Tibial nerve (tissue), 4 donors: ENCODE data around the gene SH2D6. TPM values are rescaled to one million over a fixed set of nuclear protein-coding genes. Genes with fewer than 3 reads are reported as not detected.

Experiments used
- DNase-seq, 2 donors: peaks; one replicate each; pipeline ENCODE4 v3.0.0-alpha.2; 2019; ENCODE audit warnings: low spot score in 2 of 2
- H3K27ac ChIP-seq, 4 donors: fragments of 200-600 bp; sonication (generic) in 3 of 4; one replicate each; pipeline ENCODE4 v1.5.1; 2017 to 2019; ENCODE audit warnings: mild to moderate bottlenecking in 1 of 4
- H3K27me3 ChIP-seq, 2 donors: fragments of 200-600 bp; sonication (generic) in 1 of 2; one replicate each; pipeline versions ENCODE4 v1.5.1 to v1.6.0; 2017 to 2019
- H3K36me3 ChIP-seq, 3 donors: fragments of 200-600 bp; sonication (generic); one replicate each; pipeline ENCODE4 v1.5.1; 2018 to 2019
- H3K4me1 ChIP-seq, 4 donors: fragments of 200-600 bp; sonication (generic) in 3 of 4; one replicate each; pipeline ENCODE4 v1.5.1; 2017 to 2019
- H3K4me3 ChIP-seq, 4 donors: fragments of 200-600 bp; sonication (generic) in 3 of 4; one replicate each; pipeline ENCODE4 v1.5.1; 2017 to 2019; ENCODE audit warnings: mild to moderate bottlenecking in 1 of 4, moderate library complexity in 1 of 4
- H3K9me3 ChIP-seq, 4 donors: fragments of 200-600 bp; sonication (generic) in 3 of 4; one replicate each; pipeline ENCODE4 v1.5.1; 2017 to 2019
- EP300 ChIP-seq, 2 donors: sonication (generic); formaldehyde crosslinking; IDR thresholded peaks; one replicate each; pipeline ENCODE4 v1.6.1; 2017; ENCODE audit warnings: antibody characterized with exemption in 2 of 2, mild to moderate bottlenecking in 1 of 2
- POLR2A ChIP-seq, 2 donors: fragments of 450-650 bp; IDR thresholded peaks; one replicate each; pipeline ENCODE4 v1.6.1; 2017; ENCODE audit warnings: antibody characterized with exemption in 2 of 2, mild to moderate bottlenecking in 2 of 2, moderate library complexity in 2 of 2
- WGBS, 2 donors: methylation state at CpG; one replicate each; pipeline ENCODE4 v1.1.5; 2018; 5-methylcytosine and 5-hydroxymethylcytosine counted together
- total RNA-seq, 4 donors: library from RNA; depleted of rRNA; stranded (reverse); fragments of >200 nt; gene quantifications; one replicate each; pipeline ENCODE4 v1.1.0, GENCODE V29; 2016
- TF ChIP-seq, protein P1 (sequence below), 5 experiments: fragments of 200-600 bp in 3 of 5; fragments of 450-650 bp in 2 of 5; sonication (generic) in 3 of 5; IDR thresholded peaks; one replicate each; pipeline ENCODE4 v1.5.1; 2016 to 2019; ENCODE audit warnings: antibody characterized with exemption in 5 of 5, mild to moderate bottlenecking in 3 of 5, moderate library complexity in 2 of 5

SH2D6 gene
- total RNA-seq, 4 donors from 2014 or later: 1.1 TPM; not detected in 3

DNA sequence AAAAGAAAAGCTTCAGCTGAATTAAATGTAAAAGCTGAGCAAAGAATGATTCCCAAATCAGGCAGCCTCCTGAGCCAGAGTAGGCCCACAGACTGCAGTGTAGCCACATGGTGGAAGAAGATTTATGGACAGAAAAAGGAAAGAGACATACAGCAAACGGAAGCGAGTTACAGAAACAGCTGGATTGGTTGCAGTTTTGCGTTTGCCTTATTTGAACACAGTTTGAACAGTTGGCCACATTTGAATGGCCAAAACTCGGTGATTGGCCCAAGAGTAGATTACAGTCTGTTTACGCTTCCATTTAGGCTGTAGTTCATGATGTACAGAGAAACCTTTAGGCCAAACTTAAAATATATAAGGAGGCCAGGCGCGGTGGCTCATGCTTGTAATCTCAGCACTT, 35.1 kb downstream of the SH2D6 start:
- Histone ChIP-seq H3K4me1 (no peaks in the 10 kb centered on the region), H3K36me3 (no peaks in the 10 kb centered on the region), H3K27ac (no peak overlapping the region), H3K9me3 (no peaks in the 10 kb centered on the region), H3K27me3 (no peaks in the 10 kb centered on the region), H3K4me3 (no peak overlapping the region)
- TF ChIP-seq, protein P1, sequence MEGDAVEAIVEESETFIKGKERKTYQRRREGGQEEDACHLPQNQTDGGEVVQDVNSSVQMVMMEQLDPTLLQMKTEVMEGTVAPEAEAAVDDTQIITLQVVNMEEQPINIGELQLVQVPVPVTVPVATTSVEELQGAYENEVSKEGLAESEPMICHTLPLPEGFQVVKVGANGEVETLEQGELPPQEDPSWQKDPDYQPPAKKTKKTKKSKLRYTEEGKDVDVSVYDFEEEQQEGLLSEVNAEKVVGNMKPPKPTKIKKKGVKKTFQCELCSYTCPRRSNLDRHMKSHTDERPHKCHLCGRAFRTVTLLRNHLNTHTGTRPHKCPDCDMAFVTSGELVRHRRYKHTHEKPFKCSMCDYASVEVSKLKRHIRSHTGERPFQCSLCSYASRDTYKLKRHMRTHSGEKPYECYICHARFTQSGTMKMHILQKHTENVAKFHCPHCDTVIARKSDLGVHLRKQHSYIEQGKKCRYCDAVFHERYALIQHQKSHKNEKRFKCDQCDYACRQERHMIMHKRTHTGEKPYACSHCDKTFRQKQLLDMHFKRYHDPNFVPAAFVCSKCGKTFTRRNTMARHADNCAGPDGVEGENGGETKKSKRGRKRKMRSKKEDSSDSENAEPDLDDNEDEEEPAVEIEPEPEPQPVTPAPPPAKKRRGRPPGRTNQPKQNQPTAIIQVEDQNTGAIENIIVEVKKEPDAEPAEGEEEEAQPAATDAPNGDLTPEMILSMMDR (IDR thresholded peaks at IDR 0.05): no peak
- no peak for TF ChIP-seq POLR2A (IDR thresholded peaks at IDR 0.05)
- TF ChIP-seq EP300 (IDR thresholded peaks at IDR 0.05): no peak
- WGBS, 2 donors: 87 to 88% methylated on average over 7 of the region's 7 CpGs
- no peak for DNase-seq

DNA sequence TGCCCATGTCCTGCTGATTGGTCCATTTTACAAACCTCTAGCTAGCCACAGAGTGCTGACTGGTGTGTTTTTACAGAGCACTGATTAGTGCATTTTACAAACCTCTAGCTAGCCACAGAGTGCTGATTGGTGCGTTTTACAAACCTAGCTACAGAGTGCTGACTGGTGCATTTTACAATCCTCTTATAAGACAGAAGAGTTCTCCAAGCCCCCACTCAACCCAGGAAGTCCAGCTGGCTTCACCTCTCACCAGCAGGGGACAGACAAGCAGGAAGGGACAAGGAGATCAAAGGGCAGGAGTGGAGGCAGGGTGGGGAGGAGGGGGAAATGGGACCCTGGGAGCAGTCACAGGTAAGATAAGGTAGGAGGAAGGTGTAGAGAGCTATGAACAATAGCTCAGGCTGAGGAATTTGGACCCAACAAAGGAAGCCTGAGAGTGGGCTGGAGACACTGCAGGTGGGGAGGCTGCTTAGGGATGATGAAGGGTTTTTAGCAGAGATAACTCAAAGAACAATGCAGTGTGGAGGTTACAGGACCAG, 37.1 kb downstream of the SH2D6 start:
- Histone ChIP-seq H3K36me3 (no peaks in the 10 kb centered on the region), H3K27me3 (no peaks in the 10 kb centered on the region), H3K27ac (no peak overlapping the region), H3K4me1 (no peaks in the 10 kb centered on the region), H3K9me3 (no peaks in the 10 kb centered on the region), H3K4me3 (no peak overlapping the region)
- TF ChIP-seq, protein P1 (IDR thresholded peaks at IDR 0.05): no peak
- no peak for TF ChIP-seq EP300 (IDR thresholded peaks at IDR 0.05)
- TF ChIP-seq POLR2A (IDR thresholded peaks at IDR 0.05): no peak
- 76 to 80% methylated on average over 1 of the region's 1 CpG for WGBS, 2 donors
- no peak for DNase-seq

DNA sequence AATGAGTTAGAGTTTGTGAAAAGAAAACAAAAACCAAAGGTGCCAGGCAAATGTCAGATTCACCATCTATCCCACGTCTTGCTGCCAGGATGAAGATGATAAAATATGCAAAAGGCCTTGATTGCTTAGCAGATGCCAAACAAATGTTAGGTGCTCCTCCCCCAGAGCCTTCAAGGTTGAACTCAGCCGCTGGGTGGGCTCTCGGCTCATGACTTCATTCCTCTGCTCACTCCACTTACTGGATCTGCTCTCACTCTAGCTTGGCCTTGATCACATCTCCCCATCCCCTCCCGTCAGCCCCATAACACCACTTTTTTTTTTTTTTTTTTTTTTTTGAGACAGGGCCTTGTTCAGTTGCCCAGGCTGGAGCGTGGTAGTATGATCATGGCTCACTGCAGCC, 38.5 kb downstream of the SH2D6 start:
- WGBS, 2 donors: 62 to 63% methylated on average over 5 of the region's 5 CpGs
- no peaks in the 10 kb centered on the region for H3K4me1 ChIP-seq
- H3K36me3 ChIP-seq: no peaks in the 10 kb centered on the region
- no peaks in the 10 kb centered on the region for H3K27me3 ChIP-seq
- no peaks in the 10 kb centered on the region for H3K9me3 ChIP-seq
- H3K27ac ChIP-seq: no peak overlapping the region
- no peak for DNase-seq
- no peak overlapping the region for H3K4me3 ChIP-seq
- TF ChIP-seq, protein P1 (IDR thresholded peaks at IDR 0.05): no peak
- TF ChIP-seq EP300 (IDR thresholded peaks at IDR 0.05): no peak
- TF ChIP-seq POLR2A (IDR thresholded peaks at IDR 0.05): no peak

DNA sequence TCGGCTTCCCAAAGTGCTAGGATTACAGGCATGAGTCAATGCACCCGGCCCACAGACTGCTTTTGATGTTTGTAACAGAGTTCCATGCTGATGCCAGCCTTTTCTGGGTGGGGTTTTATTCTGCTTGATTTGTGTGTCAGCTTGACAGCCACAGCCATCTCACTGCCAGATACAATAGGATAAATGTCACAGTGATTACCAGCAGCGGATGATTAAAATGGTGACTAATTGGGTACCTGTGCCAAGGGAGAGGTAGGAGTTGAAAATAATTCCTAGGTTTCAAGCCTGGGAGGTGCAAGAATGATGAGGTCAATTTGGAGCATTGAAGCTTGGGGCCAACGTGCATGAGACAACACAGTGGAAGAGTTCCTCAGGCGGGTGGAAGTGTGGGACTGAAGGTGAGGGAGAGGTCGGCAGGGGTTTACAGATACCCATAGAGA, 39.4 kb downstream of the SH2D6 start:
- no peak for DNase-seq
- H3K27me3 ChIP-seq: no peaks in the 10 kb centered on the region
- no peaks in the 10 kb centered on the region for H3K4me1 ChIP-seq
- H3K36me3 ChIP-seq: no peaks in the 10 kb centered on the region
- H3K27ac ChIP-seq: no peak overlapping the region
- 76 to 79% methylated on average over 6 of the region's 6 CpGs for WGBS, 2 donors
- TF ChIP-seq EP300 (IDR thresholded peaks at IDR 0.05): no peak
- TF ChIP-seq, protein P1 (IDR thresholded peaks at IDR 0.05): no peak
- no peak for TF ChIP-seq POLR2A (IDR thresholded peaks at IDR 0.05)
- H3K9me3 ChIP-seq: no peaks in the 10 kb centered on the region
- no peak overlapping the region for H3K4me3 ChIP-seq

DNA sequence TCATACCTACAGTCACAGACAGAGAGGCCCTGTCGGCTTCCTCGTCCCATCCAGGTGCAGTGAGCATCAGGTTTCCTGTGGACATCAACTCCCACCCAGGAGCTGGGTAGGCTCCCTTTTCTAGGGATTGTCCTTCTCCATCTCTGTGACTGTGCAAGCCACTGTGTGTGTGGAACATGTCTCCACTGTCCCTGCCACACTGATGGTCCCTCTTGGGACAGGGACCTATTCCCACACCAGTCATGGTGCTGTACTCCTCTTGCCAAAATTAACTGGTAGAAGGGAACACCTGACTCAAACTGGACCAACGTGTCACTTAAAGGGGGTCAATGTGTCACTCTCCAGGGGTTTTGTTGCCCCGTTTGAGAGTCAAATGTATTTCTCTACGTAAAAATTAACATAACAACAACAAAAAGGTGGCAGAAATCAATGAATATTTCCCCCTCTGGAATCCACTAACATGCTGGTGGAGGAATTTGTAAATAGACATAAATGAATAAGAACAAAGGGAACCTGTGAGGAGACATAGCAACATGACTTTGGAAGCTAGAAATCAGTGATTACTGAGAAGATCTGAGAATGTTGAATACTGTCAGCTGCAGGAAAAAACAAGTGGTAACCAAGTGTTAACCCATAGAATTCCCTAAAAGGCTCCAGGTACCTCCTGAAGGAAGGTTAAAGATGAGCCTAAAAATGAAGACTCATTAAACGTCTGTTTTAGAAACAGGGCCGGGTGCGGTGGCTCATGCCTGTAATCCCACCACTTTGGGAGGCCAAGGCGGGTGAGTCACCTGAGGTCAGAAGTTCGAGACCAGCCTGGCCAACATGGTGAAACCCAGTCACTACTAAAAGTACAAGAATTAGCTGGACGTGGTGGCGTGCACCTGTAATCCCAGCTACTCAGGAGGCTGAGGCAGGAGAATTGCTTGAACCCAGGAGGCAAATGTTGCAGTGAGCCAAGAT, 40.4 kb downstream of the SH2D6 start:
- no peaks in the 10 kb centered on the region for H3K36me3 ChIP-seq

More for the DNA sequence above, 40.4 kb downstream of the SH2D6 start:
- Histone ChIP-seq H3K27ac (no peak overlapping the region), H3K9me3 (no peaks in the 10 kb centered on the region), H3K27me3 (no peaks in the 10 kb centered on the region), H3K4me3 (no peak overlapping the region), H3K4me1 (no peaks in the 10 kb centered on the region)
- 71 to 79% methylated on average over 12 of the region's 12 CpGs for WGBS, 2 donors
- TF ChIP-seq POLR2A (IDR thresholded peaks at IDR 0.05) (no peak), EP300 (IDR thresholded peaks at IDR 0.05) (no peak)
- TF ChIP-seq, protein P1 (IDR thresholded peaks at IDR 0.05): no peak
- no peak for DNase-seq
